Sigmoid colon (tissue), 7 donors: ENCODE results near the gene C1QTNF4. TPM values are rescaled to one million over a fixed set of nuclear protein-coding genes. Genes with fewer than 3 reads are reported as not detected.

Source experiments
- DNase-seq: peaks from one replicate; pipeline ENCODE4 v3.0.0-alpha.2; 2019
- H3K27ac ChIP-seq, 4 donors: fragments of 200-600 bp; sonication (generic); one replicate each; pipeline ENCODE4 v1.5.1; 2016 to 2019; ENCODE audit warnings: mild to moderate bottlenecking in 1 of 4
- H3K27me3 ChIP-seq, 3 donors: fragments of 200-600 bp; sonication (generic); one replicate each; pipeline ENCODE4 v1.5.1; 2019; ENCODE audit warnings: mild to moderate bottlenecking in 1 of 3
- H3K36me3 ChIP-seq, 4 donors: fragments of 200-600 bp; sonication (generic); one replicate each; pipeline ENCODE4 v1.5.1; 2016 to 2019
- H3K4me1 ChIP-seq, 4 donors: fragments of 200-600 bp; sonication (generic); one replicate each; pipeline ENCODE4 v1.5.1; 2017 to 2019
- H3K4me3 ChIP-seq, 4 donors: fragments of 200-600 bp; sonication (generic); one replicate each; pipeline ENCODE4 v1.5.1; 2017 to 2019; ENCODE audit warnings: mild to moderate bottlenecking in 2 of 4, moderate library complexity in 1 of 4
- H3K9me3 ChIP-seq, 4 donors: fragments of 200-600 bp in 3 of 4; sonication (generic) in 3 of 4; one replicate each; pipeline versions ENCODE4 v1.5.1 to v1.6.1; 2013 to 2019
- EP300 ChIP-seq, 4 donors: sonication (generic); formaldehyde crosslinking; IDR thresholded peaks; one replicate each; pipeline ENCODE4 v1.6.1; 2017; ENCODE audit warnings: antibody characterized with exemption in 4 of 4
- WGBS, 2 donors: extraction: QIAGEN DNeasy Blood & Tissue Kit; methylation state at CpG; one replicate each; pipeline ENCODE4 v1.1.7; 2013; 5-methylcytosine and 5-hydroxymethylcytosine counted together
- intact Hi-C: fragments of 100-400 bp; cut with DNase I; formaldehyde crosslinking; loops from one replicate; pipeline ENCODE4 v1.15.1; 2023
- polyA plus RNA-seq, 3 donors: library from polyadenylated mRNA; stranded (reverse); fragments of 200-250 nt; gene quantifications; one replicate each; pipeline ENCODE4 v1.2.3, GENCODE V29; 2013
- small RNA-seq, 3 donors: library from RNA; depleted of rRNA; stranded (forward); fragments of <200 nt; gene quantifications; one replicate each; pipeline ENCODE3, GENCODE V24; 2016
- total RNA-seq, 4 donors: library from RNA; depleted of rRNA; stranded (reverse); fragments of >200 nt; gene quantifications; one replicate each; pipeline ENCODE4 v1.1.0, GENCODE V29; 2016
- TF ChIP-seq, protein P1 (sequence below), 4 experiments: fragments of 450-650 bp in 3 of 4; fragments of 200-600 bp in 1 of 4; IDR thresholded peaks; one replicate each; pipeline ENCODE4 v1.5.1; 2016 to 2019; ENCODE audit warnings: antibody characterized with exemption in 4 of 4, mild to moderate bottlenecking in 3 of 4, moderate library complexity in 2 of 4
- donor health status: healthy with polysubstance abuse.
- donor health status: Bipolar disorder and iron deficiency.
- donor health status: healthy.

The C1QTNF4 gene
- total and polyA plus RNA-seq, 7 donors: 1.3 to 15.5 (median 6.2) TPM; not detected in 1

GRCh38 chr11:47541070-47541469 is 53.1 kb downstream of the C1QTNF4 start:
- intact Hi-C loops: no loop called here
- Histone ChIP-seq H3K27me3 (no peaks in the 10 kb centered on the region), H3K36me3 (no peaks in the 10 kb centered on the region), H3K9me3 (no peaks in the 10 kb centered on the region), H3K27ac (no peak overlapping the region), H3K4me3 (no peak overlapping the region), H3K4me1 (peaks cover 0 to 67% (median 63%) of the 10 kb centered on the region in 4 donors)
- no peak for DNase-seq
- TF ChIP-seq, protein P1, sequence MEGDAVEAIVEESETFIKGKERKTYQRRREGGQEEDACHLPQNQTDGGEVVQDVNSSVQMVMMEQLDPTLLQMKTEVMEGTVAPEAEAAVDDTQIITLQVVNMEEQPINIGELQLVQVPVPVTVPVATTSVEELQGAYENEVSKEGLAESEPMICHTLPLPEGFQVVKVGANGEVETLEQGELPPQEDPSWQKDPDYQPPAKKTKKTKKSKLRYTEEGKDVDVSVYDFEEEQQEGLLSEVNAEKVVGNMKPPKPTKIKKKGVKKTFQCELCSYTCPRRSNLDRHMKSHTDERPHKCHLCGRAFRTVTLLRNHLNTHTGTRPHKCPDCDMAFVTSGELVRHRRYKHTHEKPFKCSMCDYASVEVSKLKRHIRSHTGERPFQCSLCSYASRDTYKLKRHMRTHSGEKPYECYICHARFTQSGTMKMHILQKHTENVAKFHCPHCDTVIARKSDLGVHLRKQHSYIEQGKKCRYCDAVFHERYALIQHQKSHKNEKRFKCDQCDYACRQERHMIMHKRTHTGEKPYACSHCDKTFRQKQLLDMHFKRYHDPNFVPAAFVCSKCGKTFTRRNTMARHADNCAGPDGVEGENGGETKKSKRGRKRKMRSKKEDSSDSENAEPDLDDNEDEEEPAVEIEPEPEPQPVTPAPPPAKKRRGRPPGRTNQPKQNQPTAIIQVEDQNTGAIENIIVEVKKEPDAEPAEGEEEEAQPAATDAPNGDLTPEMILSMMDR (IDR thresholded peaks at IDR 0.05): no peak
- WGBS, 2 donors: 95 to 97% methylated on average over 2 of the region's 2 CpGs

DNA sequence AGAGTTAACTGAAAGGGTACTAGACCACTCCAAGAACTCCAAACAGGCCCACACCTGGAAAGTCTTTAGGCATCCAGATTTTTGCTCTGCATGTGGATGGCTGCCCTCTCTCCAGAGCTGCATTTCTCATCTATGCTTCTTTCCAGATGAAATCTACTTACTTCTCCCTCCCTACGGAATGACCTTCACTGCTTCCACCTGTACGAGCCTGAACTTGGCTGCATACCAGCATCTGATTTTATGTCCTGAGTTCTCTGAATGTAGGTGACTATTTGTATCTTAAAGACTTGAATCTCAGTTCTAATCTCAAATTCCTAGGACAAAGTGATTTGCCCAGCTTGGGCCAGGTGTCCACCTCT is 54.6 kb downstream of the C1QTNF4 start:
- H3K9me3 ChIP-seq: no peaks in the 10 kb centered on the region
- H3K27me3 ChIP-seq: no peaks in the 10 kb centered on the region
- WGBS, 2 donors: 17 to 55% methylated on average over 2 of the region's 2 CpGs
- TF ChIP-seq EP300 (IDR thresholded peaks at IDR 0.05): no peak
- peaks cover 0 to 80% (median 69%) of the 10 kb centered on the region in 4 donors for H3K4me1 ChIP-seq
- no peaks in the 10 kb centered on the region for H3K36me3 ChIP-seq
- DNase-seq: no peak
- H3K27ac ChIP-seq: peak overlapping the region in 2 of 4 donors; percentile 18 to 22
- no peak overlapping the region for H3K4me3 ChIP-seq
- intact Hi-C loops: no loop called here

Small RNA genes lying within 50 kb of the gene (small RNA-seq; reads per million reads assigned to genes)
- gene RN7SL652P (0 reads per million in 3 donors), gene RNU5E-10P (0 reads per million in 3 donors)

Other genes with a start within 250 kb of the C1QTNF4 start
- not detected for gene MYBPC3, start 241.7 kb downstream of the C1QTNF4 start, total RNA-seq
- 1 to 10 TPM in 1 of 3 donors, under 1 TPM in 2; 0.29 to 1.4 (median 0.60) TPM for gene MYBPC3, start 241.7 kb downstream of the C1QTNF4 start, polyA plus RNA-seq
- gene SPI1, start 215.9 kb downstream of the C1QTNF4 start, total RNA-seq: 10 to 100 TPM; 10.5 to 19.7 (median 18.8) TPM
- gene SPI1, start 215.9 kb downstream of the C1QTNF4 start, polyA plus RNA-seq: 10 to 100 TPM; 21.6 to 29.8 (median 27.1) TPM
- gene SLC39A13, start 185.8 kb downstream of the C1QTNF4 start, total RNA-seq: 10 to 100 TPM; 38.2 to 87.5 (median 54.0) TPM
- 10 to 100 TPM in 2 of 3 donors, 1 to 10 TPM in 1; 4.6 to 29.8 (median 13.2) TPM for gene SLC39A13, start 185.8 kb downstream of the C1QTNF4 start, polyA plus RNA-seq
- 100 to 1,000 TPM; 104 to 202 (median 178) TPM for gene PSMC3, start 168.0 kb downstream of the C1QTNF4 start, total RNA-seq
- 100 to 1,000 TPM; 117 to 151 (median 121) TPM for gene PSMC3, start 168.0 kb downstream of the C1QTNF4 start, polyA plus RNA-seq
- under 1 TPM in 3 of 4 donors, not detected in 1; 0.27 to 0.55 (median 0.36) TPM for gene RAPSN, start 145.3 kb downstream of the C1QTNF4 start, total RNA-seq
- under 1 TPM in 1 of 3 donors, not detected in 2; 0.61 TPM for gene RAPSN, start 145.3 kb downstream of the C1QTNF4 start, polyA plus RNA-seq
- 100 to 1,000 TPM in 3 of 4 donors, 10 to 100 TPM in 1; 87.2 to 188 (median 114) TPM for gene CELF1, start 41.3 kb downstream of the C1QTNF4 start, total RNA-seq
- gene CELF1, start 41.3 kb downstream of the C1QTNF4 start, polyA plus RNA-seq: 10 to 100 TPM in 2 of 3 donors, 1 to 10 TPM in 1; 9.0 to 45.7 (median 14.1) TPM
- 100 to 1,000 TPM in 3 of 4 donors, 10 to 100 TPM in 1; 100.0 to 152 (median 130) TPM for gene PTPMT1, start 28.8 kb downstream of the C1QTNF4 start, total RNA-seq
- 10 to 100 TPM; 31.0 to 43.1 (median 37.2) TPM for gene PTPMT1, start 28.8 kb downstream of the C1QTNF4 start, polyA plus RNA-seq
- gene KBTBD4, start 15.4 kb downstream of the C1QTNF4 start, total RNA-seq: 10 to 100 TPM; 13.3 to 29.9 (median 23.5) TPM
- 10 to 100 TPM; 11.3 to 15.9 (median 12.6) TPM for gene KBTBD4, start 15.4 kb downstream of the C1QTNF4 start, polyA plus RNA-seq
- 100 to 1,000 TPM in 2 of 4 donors, 10 to 100 TPM in 2; 74.4 to 106 (median 91.7) TPM for gene NDUFS3, start 15.3 kb downstream of the C1QTNF4 start, total RNA-seq
- 100 to 1,000 TPM; 229 to 323 (median 268) TPM for gene NDUFS3, start 15.3 kb downstream of the C1QTNF4 start, polyA plus RNA-seq
- gene FAM180B, start 7.7 kb downstream of the C1QTNF4 start, total RNA-seq: 1 to 10 TPM in 1 of 4 donors, under 1 TPM in 2, not detected in 1; 0.36 to 1.4 (median 0.41) TPM
- gene FAM180B, start 7.7 kb downstream of the C1QTNF4 start, polyA plus RNA-seq: under 1 TPM in 2 of 3 donors, not detected in 1; 0.12 to 0.60 TPM
- 10 to 100 TPM; 33.2 to 44.6 (median 34.2) TPM for gene MTCH2, start 48.1 kb upstream of the C1QTNF4 start, total RNA-seq
- 100 to 1,000 TPM in 1 of 3 donors, 10 to 100 TPM in 2; 75.1 to 119 (median 94.9) TPM for gene MTCH2, start 48.1 kb upstream of the C1QTNF4 start, polyA plus RNA-seq
- gene AGBL2, start 121.0 kb upstream of the C1QTNF4 start, total RNA-seq: 1 to 10 TPM in 1 of 4 donors, under 1 TPM in 1, not detected in 2; 0.33 to 1.1 TPM
- gene AGBL2, start 121.0 kb upstream of the C1QTNF4 start, polyA plus RNA-seq: 1 to 10 TPM in 1 of 3 donors, under 1 TPM in 1, not detected in 1; 0.92 to 2.2 TPM
- gene FNBP4, start 172.9 kb upstream of the C1QTNF4 start, total RNA-seq: 100 to 1,000 TPM in 2 of 4 donors, 10 to 100 TPM in 2; 91.1 to 182 (median 101) TPM
- gene FNBP4, start 172.9 kb upstream of the C1QTNF4 start, polyA plus RNA-seq: 10 to 100 TPM; 10.2 to 41.2 (median 20.4) TPM